Measurements from ENCODE around the gene SYNPR.

Gene SYNPR

DNA sequence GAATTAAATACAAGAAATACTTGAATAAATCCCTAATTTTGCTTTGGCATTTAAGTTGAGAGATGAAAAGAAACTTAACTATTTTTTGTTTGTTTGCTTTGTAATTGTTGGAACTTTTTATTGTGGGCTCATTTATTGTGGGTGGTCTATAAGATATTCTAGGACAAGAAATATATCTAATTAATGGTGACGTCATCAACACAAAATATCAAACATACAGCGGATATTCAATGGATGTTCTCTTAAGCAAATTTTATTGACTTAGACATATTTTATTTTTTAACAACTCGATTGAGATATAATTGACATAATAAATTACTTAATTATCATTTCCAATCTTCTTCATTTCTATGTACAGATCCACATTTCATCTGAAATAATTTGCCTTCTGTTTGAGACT is 30.0 kb downstream of the SYNPR start:
- no peak for DNase-seq

DNA sequence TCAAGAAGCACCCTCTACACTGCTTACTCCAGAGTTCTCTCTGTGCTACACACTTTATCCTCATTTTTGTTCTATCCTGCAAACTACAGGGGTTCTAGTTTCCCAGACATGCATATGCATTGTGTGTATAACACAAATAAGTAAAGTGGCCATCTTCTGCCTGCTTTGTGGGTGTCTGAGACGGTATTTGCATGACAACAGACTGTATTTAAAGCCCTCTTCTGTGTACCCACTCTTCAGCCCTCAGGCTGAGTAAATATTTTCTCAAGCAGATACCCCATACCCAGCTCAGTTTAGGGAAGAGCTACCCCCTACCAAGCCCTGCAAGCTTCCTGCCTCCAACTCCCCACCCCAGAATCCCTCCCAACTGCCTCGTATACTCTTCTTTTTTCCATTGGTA is 31.7 kb downstream of the SYNPR start:
- no peak for DNase-seq

DNA sequence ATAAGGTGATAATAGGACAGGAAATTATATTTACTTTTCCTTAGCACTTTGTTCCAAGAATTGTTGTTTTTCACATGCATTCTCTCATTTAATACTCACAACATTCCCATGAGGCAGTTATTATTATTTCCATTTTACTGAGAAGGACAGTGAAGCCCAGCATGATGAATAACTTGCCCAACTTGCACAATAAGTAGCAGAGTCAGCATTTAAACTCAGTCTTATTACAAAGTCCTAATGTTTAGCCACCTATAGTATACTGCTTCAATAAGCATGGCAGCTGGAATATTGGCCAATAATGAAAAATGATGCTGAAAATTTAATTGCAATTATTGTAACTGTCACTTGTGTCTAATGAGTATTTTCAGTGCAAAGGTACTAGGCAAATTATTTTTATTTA is 45.7 kb downstream of the SYNPR start:
- DNase-seq: no peak

DNA sequence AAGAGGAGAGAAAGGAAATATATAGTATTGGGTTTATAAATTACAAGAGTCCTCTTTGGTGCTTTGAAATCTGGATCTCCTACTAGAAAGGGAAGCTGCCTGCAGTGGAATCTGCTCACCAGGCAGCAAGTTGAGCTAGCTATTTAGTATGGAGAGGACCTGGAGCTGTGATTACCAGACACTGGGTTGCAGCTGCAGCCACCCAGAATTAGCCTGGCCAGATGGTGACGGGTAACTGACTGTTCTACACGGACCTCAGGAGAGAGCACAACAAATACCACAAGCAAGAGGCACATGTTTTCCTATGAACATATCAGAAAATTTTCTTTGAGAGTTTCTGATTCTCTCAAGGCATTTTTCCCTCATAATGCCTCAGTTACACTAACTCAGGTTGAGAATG is 46.5 kb downstream of the SYNPR start:
- DNase-seq: no peak

DNA sequence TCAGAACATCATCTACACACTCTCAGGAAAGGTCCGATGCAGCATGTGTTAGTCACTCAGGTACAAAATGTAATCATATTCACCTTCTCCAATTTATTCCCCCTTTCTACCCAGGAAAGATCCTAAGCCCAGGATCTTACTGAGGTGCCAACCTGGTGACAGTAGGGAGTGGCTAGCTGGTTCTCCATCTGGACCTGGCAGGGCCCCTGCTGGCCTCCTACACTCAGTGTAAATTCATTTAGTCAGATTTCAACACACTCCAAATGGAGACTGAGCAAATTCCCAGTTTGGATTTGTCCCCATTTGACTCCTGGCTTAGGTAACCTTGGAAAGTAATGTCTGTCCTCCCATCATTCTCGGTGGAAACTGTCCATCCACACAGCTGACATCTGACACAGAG is 47.3 kb downstream of the SYNPR start:
- no peak for DNase-seq

DNA sequence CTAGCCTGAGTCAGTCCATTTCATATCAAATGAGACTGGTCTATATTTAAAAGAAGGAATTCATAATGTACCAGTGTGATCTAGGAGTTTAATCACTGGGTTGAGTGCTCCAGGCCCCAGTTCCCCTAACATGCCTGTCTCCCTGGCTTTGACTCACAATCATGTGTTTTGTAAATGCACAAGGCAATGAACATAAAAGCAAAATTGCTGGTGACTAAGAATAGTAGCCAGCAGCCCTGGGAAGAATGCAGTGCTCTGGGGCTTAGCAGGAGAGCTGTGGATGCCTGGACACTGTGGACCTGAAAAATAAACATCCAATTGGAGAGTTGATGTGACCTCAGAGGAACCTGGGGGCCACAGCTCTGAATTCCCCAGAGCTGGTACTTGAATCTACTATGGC is 50.3 kb downstream of the SYNPR start:
- no peak for DNase-seq

DNA sequence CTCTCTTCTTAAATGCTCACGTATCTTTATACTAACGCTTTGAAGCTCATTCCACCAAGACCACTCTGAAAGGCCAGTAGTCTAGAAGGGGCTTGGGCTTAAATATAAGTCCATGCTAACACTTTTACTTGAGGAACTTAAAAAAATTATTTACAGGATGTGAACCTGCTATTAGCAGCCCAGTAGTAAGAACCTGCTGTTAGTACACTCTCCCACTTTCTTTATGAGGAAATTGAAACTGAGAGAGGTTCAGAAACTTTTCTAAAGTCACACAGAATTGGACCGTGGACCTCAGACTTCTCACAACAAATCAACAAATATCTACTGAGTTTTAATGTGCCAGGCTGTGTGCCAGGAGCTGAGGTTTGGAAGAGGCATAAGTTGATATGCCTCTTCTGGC is 53.4 kb downstream of the SYNPR start:
- no peak for DNase-seq

DNA sequence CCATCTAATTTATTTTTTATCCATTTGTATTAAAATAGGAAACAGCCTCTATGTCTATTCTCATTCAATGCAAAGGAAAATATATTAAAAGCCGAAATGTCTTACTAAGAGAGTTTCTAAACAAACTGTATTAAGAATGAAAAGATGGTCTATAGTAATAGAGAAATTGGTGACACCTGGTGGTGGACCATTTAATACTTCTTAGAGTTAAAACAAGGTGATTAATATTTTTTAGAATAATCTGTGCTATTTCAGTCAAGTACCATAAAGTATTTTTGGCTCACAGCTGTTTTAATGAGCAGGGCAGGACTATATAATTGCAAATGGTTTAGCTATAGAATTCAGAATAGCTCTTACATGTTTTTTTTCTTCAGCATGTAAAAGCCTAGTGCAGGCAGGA is 55.7 kb downstream of the SYNPR start:
- DNase-seq: no peak

DNA sequence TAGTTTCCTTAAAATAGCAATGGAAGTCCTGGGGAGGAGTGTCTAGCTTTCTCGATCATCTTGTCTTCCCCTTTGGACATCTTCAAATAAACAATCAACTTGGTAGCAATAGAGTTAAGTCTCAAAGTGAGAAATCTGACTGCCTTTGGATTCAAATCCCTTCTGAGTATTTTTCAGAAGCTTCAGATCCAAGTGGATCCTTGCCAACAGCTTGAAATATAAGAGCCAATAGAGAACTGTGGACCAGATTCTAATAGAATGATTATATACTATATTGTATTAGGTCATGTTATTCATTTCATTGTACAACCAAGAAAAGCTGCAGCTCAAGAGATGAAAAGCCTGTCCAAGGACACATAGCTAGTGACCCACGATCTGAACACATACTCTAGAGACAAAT is 60.2 kb downstream of the SYNPR start:
- no peak for DNase-seq

DNA sequence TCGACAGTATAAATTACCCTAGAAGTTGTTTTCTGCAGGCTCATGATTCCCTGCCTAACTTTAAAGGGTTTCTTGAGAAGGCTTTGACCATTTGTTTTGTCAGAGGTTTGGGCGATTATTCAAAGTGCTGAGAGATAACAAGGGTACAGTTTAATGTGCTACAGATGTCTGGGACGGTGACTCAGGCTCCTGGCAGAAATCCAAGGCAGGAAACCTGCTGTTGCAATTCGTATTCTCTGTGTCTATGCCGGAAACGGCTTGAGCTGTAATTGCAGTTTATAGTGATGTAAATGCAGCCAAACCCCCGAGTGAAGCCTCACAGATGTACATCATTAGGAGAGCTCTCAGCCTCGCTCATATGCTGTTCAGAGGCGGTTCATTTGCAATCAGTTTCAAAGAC is 65.6 kb downstream of the SYNPR start:
- DNase-seq: peak; percentile 77

DNA sequence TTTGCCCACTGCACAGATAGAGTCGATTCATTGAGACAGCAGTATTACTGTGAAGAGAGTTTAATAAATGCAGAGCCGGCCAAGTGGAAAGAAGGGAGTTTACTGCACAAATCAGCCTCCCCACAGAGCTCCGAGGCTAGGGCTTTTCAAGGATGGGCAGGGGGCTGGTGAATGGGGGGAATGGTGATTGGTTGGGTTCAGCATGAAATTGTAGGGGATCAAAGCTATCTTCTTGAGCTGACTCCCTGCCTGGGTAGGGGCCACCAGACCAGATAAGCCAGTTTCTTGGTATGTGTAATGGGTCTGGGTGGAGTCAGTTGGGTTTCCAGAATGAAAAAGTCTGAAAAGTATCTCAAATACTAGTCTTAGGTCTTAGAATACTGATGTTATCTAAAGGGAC is 66.6 kb downstream of the SYNPR start:
- DNase-seq: no peak

DNA sequence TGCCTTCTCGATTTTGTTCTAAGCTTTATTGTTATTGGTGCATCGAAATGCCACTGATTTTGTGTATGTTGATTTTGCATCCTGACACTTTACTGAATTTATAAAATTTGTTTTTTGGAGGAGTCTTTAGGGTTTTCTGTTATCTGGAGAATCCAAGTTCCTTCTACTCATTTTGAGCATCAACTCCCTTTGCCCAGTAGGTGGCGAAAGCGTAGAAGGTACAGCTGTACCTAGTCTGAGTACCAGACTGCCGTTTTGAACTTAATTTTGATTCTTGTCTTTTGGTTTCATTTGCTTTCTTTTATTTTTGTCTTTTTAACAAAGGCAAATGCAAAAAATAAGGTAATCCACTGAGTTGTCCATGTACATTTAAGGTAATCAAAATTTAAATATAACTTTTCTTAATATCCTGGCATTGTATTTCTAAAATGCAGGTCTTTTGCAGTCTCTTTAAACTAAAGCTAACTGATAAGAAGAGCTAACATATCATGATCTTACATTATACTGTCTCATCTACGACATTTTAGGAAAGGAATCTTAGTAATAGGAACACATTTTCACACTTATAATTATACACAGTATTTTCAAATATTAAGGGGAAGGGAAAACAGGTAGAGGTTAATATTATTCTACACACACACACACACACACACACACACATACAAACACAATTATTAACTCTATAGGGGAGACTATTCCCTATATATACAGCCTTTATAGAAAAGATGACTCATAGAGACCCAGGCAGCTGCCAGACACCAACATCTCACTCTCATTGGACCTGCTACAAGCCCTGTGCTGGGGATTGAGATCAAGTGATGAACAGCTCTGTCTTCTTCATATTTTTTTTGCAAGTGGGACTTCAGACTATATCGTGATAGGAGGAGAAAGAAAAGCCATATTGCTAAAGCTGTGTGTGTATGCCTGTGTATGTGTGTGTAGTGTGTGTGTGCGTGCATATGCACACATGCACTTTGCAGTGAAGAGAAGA is 71.8 kb downstream of the SYNPR start:
- DNase-seq: no peak

DNA sequence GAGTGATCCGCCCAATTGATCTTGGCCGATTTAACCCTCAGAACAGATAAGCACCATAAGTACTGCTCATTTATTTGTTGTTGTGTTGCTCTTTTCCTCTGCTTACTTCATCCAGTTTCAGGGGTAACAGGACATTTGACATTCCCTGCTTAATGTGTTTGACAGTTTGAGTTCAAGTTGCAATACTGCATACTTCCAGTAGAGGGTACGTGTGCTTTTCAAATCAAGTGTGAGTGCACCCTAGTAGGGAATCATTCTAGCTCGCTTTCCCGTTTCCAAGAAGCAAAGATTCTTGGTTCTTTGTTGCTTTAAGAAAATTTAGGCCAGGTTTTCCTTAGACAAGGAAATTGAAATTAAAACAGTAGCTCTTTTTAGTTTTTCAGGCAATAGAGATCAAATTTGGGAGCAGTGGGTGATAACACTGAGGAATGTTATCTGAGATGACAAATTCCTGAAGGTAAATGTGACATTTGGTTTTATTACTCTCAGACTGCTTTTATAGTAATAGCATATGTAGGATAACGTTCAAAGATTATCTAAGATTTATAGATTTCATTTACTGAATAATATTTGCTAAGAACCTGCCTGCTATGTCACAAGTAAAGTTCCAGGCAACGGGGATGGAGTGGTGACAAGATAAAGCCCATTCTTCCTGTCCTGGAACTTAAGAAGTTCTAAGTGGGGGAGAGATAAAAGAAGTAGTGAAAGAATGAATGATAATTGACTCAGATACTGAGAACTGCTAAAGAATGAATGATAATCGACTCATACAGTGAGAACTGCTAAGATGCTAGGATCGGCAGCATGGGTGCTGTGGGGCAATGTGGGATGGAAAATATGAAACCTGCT is 73.3 kb downstream of the SYNPR start:
- DNase-seq: no peak

DNA sequence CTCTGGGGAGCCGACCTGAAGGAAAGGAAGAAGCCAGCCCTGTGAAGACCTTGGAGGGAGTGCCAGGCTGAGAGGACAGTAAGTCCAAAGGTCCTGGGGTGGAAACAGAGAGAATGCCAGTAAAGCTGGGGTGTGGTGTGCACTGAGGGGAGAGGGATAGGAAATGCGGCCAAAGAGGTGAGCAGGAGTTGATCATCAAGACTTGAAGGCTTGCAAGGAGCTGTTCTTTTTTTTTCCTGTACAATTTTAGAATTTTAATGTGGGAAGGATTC is 73.8 kb downstream of the SYNPR start:
- no peak for DNase-seq

DNA sequence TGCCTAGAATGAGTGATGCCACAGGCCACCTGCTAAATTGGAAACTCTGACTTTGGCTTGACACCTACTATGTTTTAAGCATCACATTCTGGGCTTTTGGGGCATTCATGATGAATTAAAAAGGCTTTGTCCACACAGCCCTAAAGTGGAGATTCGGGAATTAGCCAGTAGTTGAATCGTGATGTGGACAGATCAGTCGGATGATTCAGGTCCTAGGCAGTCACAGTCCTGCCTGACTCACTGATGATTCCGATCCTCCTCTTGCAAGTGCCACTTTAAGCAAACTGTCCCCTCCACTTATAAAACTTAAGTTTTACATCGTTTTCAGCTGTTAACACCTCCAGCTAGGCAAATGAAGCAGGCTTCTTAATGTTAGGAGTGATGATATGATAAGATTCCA is 75.3 kb downstream of the SYNPR start:
- no peak for DNase-seq

DNA sequence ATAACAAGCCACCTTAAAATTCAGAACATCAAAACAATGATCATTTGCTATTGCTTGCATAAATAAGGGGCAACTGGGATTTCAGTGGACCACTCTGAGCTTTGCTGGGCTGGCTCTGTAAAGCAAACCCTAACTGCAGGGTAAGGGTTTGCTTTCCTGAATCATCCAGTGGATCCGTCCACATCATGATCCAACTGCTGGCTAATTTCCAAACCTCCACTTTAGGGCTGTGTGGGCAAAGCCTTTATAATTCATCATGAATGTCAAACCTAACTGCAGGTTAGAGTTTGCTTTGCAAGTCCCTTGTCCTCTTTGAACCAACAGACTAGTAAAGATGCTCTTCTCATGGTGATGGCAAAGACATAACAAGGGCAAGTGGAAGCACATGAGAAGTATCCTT is 76.1 kb downstream of the SYNPR start:
- no peak for DNase-seq

DNA sequence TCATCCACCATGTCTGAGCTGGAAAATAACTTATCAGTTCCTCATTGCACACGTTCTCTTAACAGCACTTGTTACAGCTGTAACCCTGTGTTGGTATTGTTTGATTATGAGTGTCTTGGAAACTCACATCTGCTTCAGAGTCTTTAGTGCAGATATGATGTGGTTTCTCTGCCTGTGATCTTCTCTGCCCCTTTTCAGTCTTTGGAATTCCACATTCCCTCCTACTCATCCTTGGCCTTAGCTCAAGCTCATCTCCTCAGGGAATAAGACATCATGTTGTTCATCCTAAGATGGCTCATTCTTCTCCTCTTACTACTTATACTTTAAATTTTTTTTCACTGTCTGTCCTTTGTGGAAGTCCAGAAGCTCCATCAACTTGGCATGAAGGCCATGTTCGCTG is 77.7 kb downstream of the SYNPR start:
- DNase-seq: no peak

DNA sequence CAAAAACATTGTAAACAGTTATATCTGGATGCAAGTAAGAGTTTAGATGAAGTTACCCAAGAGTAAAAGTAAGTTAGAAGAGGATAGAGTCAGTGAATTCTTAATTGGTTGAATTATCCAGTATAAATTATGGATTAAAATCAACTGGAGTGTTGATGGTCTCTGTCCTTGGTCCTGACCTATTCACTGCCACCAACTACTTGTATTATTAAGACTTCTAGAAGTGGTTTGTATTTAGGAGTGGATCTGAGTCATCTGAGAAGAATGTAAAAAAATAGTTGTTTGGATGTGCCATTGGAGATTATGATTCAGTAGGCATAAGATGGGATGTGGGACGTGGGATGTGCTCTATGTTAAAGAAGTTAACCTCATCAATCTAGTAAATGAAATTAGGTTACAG is 86.4 kb downstream of the SYNPR start:
- no peak for DNase-seq

DNA sequence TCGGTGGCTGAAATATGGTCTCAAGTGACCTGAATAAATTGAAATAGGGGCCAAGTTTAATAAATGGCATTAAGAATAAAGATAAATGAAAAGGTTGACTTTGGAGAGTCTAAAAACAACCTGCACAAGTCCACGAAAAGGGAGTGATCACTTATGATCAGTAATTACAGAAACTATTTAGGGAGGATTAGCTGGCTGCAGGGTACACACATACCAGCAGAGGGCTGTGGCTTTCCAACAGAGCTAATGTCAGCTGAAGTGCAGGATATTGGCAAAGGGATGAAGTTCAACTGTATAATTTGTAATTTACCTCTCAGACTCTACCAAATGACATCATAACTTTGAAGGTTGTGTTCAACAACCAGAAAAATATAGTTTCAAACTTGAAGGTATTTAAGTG is 86.8 kb downstream of the SYNPR start:
- DNase-seq: no peak

DNA sequence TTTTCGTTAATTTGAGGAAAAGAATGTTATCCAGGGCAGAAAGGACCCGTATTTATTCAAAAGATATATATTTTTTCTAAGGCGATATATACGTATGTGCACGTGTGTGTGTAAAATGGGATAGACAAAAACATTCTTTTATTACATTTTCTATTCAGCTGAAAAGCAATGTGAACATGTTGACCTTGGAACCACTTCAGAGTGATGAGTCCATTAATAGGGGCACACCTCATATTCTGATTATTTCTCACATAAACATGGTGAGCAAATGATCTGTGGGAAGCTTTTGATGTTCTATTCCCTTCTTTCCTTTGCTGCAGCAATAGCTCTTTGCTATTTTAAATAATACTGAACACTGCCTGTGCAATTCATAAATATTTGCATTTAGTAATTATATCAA is 87.6 kb downstream of the SYNPR start:
- no peak for DNase-seq

DNA sequence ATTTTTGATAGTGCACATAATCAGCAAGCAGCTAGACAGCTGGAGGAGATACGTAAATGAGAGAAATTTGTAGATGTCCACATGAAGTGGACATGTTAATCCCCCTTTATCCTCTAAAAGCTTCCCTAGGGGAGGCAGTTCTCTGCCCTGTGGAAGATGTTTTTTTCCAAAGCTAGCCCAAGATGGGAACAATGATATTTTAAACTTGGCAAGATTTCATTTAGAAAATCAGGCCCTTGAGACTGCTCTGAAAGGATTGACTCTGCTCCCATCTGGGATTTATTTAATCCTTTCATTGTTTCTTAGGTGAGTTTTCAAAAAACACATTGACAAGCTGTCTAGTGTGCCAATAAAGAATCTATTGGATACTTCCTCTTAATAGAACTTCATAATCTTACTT is 92.0 kb downstream of the SYNPR start:
- DNase-seq: no peak

DNA sequence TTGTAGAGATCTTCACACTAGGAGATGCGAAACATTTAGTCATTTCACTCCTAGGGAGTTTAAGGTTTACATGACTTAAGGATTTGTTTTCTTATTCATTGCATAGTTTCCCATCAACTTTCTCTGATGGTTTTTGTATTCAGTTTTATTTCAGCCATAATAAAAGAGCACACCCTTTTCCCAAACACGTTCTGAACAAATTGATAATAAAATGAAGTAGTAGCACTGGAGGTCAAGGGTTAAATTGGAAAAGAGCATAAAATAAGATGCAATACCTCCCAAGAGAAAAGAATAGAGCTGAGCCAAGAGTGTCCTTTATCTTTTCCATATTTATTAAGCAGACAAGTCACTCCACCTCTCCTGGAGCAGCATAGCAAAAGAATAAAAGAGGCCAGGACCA is 104.9 kb downstream of the SYNPR start:
- no peak for DNase-seq

DNA sequence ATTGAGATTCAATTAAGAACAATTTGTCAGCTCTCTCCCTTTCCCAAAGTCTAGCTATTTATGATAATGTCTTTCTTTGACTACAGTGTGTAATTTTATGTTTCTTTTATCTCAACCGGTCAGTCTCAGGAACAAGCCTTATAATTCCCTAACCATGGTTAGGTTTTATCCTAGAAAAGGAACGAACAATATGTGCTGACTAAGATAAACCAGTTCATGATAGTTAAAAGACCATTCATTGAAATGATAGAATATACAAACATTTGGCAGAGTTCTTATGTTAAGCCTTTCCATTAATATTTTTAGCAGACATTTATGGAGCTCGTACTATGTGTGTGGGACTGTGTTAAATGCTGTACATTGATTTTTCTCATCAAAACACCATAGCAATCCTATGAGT is 106.3 kb downstream of the SYNPR start:
- no peak for DNase-seq

DNA sequence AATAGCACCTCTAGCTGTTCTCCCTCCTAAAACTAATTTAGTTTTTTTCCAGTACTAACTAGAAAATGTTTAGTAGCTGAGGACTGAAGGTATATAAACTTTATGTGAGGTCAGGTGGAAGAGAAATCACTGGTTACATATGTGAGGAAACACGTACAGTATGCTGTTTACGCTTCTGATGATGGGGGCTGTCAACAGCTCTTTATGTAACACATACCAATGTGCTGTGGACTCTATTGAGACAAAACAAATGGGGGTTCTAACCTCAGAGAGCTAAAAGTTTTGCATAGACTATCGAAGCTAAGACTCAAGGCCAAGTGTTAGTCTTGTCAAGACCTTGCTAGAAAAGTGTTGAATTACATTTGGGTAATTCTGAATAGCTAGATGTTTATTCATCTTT is 107.5 kb downstream of the SYNPR start:
- no peak for DNase-seq
